NCI-H2107 (cell line): ENCODE data around the gene H2BK1.
A peak's percentile ranks its signal among the peaks of the same experiment; 100 is the strongest.

ENCODE experiments used
- DNase-seq: peaks from one replicate; lab custom pipeline; 2025; lab: John Stamatoyannopoulos, UW

The H2BK1 gene

GRCh38 chr7:151232091-151232916 lies 22.0 kb upstream of the H2BK1 start, which contains the start of gene CHPF2:
CHPF2 (plus strand) TSS chr7:151232483; CDS start chr7:151234012, 1,529 bp downstream.
- DNase-seq = peak; percentile 83

DNA sequence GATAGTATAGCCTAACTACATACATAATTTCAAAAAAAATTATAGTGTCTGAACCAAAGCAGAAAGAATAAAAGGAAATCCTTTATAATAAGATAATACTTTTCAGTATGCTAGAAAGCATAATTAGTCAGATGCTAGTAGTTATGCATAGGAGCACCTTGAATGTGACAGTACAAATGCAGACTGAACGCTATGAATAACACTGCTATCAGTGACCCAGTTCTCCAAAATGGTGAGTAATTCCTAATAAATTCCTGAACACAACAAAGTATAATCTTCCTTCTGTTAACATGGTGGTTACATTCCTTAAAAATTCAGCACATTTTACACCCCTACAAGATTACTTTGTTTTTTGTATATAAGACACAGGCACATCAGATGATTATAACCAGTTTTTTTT lies 20.8 kb upstream of the H2BK1 start:
- no peak for DNase-seq

DNA sequence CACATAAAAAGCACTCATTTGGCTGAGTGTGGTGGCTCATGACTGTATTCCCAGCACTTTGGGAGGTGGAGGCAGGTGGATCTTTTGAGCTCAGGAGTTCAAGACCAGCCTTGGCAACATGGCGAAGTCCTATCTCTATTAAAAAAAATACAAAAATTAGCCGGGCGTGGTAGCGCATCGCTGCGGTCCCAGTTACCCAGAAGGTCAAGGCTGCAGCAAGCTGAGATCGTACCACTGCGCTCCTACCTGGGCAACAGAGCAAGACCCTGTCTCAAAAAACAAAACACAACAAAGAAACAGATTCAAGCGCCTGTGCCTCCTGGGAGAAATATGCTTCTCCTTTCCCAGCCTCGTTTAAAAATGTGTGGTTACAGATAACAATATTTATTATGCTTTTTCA lies 19.0 kb upstream of the H2BK1 start:
- no peak for DNase-seq

DNA sequence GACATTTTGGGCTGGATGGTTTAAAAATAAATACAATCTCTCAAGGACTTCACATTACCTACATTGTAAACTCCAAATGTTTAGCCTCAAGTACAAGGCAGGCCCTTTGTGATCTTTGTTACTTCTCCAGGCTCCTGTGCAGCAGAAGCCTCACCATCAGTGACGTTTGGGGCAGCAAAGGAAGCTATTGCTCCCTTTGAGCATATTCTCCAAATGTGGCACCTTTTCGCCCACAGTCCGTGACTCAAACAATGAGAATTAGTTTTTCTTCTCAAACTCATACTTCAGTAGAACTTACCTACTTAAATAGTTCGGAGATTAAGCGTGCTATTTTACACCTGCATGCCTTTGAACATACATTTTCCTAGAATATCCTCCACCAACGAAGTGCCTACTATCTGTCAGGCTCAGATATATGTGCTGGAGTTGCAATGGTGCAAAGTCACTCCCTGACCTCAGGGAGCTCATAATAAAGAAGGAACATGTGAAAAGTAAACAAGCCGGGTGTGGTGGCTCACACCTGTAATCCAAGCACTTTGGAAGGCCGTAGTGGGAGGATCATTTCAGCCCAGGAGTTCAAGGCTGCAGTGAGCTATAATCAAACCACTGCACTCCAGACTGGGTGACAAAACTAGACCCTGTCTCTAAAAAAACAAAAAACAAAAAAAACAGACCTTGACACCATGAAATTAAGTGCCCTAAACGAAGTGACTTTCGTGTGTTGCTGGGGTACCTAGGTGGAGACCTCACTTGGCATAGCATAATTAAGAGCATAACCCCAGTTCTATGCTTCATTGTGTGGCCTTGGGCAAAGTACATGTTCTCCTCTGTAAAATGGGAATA lies 18.0 kb upstream of the H2BK1 start:
- no peak for DNase-seq

GRCh38 chr7:151226875-151227782 lies 16.8 kb upstream of the H2BK1 start, which contains the start of gene ABCF2:
ABCF2 (minus strand) TSS chr7:151227205; CDS start chr7:151226458, 747 bp downstream.
- peak; percentile 99 for DNase-seq

DNA sequence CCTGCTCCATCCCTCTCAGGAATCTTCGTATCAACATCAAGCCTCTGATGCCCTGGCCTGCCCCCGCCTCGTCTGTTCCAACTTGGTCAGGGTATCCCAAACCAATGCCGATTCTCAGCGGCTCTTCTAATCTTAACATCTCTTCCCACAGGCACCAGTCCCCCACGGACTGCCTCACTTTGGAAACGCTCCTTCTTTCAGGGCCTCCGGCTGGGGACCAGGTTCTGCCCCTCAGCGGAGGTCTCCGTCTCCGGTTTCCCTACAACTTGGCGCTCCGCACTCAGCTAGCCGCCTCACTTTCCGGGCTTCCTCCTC lies 16.2 kb upstream of the H2BK1 start:
- no peak for DNase-seq

GRCh38 chr7:151225948-151226510 lies 15.7 kb upstream of the H2BK1 start:
- no peak for DNase-seq

DNA sequence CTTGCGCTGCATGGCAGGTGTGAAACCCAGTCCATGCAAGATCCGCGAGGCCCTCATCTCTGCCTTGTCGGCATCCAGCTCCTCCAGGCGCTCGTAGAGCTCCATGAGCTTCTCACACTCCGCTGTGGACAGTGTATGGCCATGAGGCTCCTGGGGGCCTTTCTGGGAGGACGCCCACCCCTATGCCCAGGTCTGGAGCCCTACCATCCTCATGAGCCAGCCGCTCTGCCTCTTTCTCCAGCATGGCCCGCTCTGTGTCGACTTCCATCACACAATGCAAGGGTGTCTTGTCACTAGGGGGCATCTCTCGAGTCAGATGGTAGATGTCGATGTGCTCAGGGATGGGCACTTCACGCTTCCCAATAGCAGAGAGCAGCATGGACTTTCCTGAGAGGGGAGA lies 13.4 kb upstream of the H2BK1 start:
- no peak for DNase-seq

GRCh38 chr7:151218170-151218569 lies 7.9 kb upstream of the H2BK1 start:
- DNase-seq = no peak

DNA sequence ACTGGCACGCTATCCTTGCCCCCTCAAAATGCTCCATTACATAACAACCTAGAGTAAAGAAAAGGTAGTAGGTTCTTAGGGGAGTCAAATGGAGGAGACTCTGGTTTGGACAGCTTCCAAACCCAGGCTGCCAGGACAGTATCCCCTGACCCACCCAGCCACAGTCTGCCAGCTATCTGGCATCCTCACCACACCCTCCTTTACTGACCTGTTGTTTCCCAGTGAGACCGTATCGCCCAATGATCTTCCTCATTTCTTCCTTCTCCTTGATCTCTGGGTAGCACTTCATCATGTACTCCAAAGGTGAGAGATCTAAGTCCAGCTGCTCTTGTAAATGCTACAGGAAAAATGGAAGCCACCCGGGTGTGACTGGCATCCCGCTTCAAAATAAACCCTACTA lies 5.1 kb upstream of the H2BK1 start:
- DNase-seq = no peak

DNA sequence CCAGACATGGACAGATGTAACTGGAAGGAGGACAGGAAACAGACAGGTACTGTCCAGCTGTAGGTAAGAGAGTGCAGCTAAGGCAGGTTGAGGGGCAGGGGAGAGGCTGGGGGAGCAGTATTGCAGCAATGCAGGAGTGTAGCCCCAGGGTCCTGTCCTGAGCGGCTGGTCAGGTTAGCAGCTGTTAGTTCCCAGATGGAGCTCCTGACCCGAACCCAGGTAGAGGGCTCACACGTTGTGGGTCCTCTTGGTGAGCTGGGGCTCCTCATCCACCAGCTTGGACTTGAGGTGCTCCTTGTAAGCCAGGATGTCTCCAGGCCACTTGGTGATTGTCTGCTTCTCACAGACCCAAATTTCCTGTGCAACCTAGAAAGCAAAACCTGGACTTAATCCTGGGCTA lies 3.5 kb upstream of the H2BK1 start:
- no peak for DNase-seq

DNA sequence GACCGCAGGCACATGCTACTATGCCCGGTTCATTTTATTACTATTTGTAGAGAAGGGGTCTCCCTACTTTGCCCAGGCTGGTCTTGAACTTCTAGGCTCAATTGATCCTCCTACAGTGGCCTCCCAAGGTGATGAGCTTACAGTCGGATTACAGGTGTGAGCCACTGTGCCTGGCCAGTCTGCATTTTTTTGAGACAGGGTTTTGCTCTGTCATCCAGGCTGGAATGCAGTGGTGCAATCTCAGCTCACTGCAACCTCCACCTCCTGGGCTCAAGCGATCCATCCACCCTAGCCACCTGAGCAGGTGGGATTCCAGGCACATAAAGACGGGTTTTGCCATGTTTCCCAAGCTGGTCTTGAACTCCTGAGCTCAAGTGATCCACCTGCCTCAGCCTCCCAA lies 2.3 kb upstream of the H2BK1 start:
- DNase-seq = no peak

DNA sequence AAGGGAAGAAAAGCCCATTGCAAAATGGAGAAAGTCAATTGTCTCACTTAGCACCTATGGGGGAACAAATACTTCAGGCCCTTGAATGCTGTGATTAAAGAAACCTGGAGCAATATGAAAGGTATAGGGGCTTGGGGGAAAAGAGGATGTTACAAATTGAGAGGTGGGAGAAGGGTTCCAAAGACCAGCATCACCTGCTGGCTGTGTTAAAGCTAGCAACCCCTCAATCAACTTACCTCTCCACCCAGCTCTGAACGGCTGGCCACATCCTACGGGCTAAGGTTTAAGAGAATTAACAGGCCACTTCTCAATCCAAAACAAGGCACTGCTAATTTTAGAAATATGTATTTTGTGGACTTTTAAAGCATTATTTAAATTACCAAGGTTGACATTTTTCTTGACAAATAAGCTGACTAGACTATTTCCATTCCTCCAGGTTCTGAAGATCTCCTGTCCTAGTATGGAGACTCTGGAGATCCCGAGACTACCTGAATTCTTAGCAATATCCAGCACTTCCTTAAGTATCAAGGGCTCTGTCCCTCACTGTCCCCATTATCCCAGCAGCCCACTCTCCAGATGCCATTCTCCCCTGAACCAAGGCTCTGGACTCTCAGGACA lies 976 bp upstream of the H2BK1 start:
- no peak for DNase-seq

DNA sequence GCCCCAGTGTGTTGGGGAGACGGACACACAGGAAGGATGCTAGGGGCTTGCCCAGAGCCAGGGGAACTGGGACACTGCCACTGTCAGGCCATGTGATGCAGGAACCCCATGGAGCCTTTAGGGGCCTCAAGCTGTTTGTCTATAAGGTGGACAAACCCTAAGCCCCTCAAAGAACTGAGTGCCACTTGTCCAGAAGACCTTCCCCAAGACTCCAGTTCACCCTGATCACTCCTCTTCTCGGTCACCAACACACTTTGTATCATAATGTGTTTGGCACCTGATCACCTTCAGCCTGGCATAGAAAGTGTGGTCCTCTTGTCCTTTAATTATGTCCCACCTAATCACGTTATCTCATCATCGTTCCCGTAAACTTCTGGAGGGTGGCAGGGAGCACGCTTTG lies 700 bp downstream of the H2BK1 start:
- no peak for DNase-seq

GRCh38 chr7:151208253-151208862 lies 1.9 kb downstream of the H2BK1 start:
- no peak for DNase-seq

DNA sequence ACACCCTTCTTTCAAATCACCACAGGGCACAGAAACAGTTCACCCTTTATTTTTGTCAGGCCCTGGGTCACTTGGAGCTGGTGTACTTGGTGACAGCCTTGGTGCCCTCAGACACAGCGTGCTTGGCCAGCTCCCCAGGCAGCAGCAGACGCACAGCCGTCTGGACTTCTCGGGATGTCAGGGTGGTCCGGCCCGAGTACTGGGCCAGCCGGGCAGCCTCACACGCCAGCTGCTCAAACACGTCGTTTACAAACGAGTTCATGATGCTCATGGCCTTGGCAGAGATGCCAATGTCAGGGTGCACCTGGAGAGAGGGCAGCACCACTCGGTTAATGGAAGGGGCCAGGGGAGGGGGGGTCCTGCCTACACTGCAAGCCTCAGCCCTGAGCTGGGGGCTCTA lies 2.5 kb downstream of the H2BK1 start:
- DNase-seq = no peak

- no peak for DNase-seq
Measured at GRCh38 chr7:151207315-151207714, 3.0 kb downstream of the H2BK1 start.

DNA sequence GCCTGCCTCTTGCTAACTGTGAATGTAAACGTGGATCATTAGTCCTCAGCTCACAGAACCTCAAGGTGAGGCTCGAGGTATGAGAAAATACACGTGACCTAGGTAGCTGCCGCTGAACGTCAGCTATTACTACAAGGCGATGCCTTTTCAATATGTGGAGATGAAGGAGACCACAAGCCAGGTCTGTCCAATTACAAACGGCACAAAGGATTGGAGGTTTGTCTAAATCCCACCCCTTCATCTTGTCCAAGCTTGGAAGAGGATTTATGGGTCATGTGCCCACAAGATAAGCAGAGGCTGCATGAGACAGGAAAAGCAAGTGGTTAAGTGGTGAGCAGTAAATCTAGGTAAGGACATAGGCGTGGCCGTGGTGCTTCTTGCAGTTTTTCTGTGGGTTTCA lies 3.4 kb downstream of the H2BK1 start:
- no peak for DNase-seq

- DNase-seq = no peak
Measured at GRCh38 chr7:151205730-151206129, 4.6 kb downstream of the H2BK1 start.

DNA sequence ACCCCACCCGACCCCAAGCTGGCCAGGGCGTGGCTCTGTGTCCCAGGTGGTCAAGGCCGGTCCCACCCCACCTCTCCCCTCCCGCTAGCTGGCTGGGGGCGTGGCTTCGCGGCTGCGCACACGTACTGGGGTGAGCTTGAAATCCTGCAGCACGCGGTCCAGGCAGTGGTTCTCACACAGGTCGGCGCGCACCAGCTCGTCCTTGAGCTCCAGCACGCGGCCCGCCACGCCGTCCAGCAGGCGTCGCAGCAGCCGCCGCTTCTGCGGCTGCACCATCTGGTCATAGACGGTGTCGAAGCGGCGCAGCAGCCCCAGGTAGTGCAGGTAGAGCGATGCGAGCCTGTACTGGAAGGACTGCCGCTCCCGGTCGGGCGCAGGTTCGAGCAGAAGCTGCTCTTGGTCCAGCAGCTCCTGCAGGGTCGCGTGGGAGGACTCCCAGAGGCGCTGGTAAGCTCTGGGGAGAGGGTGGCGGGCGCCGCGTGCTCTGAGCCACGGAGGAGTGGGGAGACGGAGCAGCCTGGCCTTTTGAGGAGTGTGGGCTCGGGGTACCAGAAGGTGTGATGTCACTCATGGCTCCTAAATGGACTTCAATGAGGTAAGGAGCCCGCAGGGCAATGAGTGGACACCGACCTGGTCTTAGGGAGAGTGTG lies 5.8 kb downstream of the H2BK1 start:
- no peak for DNase-seq
